ENCODE results near the gene KIF3B. TPM values are rescaled to one million over a fixed set of nuclear protein-coding genes. Genes with fewer than 3 reads are reported as not detected.

The KIF3B gene
- total RNA-seq, 1 donor from 2014 or later = 37.0 TPM

GRCh38 chr20:32292548-32292947 is 15.1 kb downstream of the KIF3B start:
- H3K4me3 ChIP-seq (ENCODE audit: low read depth, low read length) = no peak overlapping the region
- no peaks in the 10 kb centered on the region for H3K27me3 ChIP-seq (ENCODE audit: control insufficient read depth, insufficient read depth, low read length)
- H3K36me3 ChIP-seq (ENCODE audit: control insufficient read depth, insufficient read depth, low read length) = no peaks in the 10 kb centered on the region
- TF ChIP-seq CTCF (IDR thresholded peaks at IDR 0.05; ENCODE audit: insufficient read depth, low read length, poor library complexity, severe bottlenecking) = no peak
- no peak for DNase-seq (ENCODE audit: low read depth)

GRCh38 chr20:32294071-32294470 is 16.6 kb downstream of the KIF3B start:
- no peak for DNase-seq (ENCODE audit: low read depth)
- H3K36me3 ChIP-seq (ENCODE audit: control insufficient read depth, insufficient read depth, low read length) = no peaks in the 10 kb centered on the region
- H3K27me3 ChIP-seq (ENCODE audit: control insufficient read depth, insufficient read depth, low read length) = no peaks in the 10 kb centered on the region
- TF ChIP-seq CTCF (IDR thresholded peaks at IDR 0.05; ENCODE audit: insufficient read depth, low read length, poor library complexity, severe bottlenecking) = no peak
- no peak overlapping the region for H3K4me3 ChIP-seq (ENCODE audit: low read depth, low read length)

GRCh38 chr20:32296412-32296811 is 19.0 kb downstream of the KIF3B start:
- Histone ChIP-seq H3K27me3 (ENCODE audit: control insufficient read depth, insufficient read depth, low read length) (no peaks in the 10 kb centered on the region), H3K4me3 (ENCODE audit: low read depth, low read length) (no peak overlapping the region)
- no peak for TF ChIP-seq CTCF (IDR thresholded peaks at IDR 0.05; ENCODE audit: insufficient read depth, low read length, poor library complexity, severe bottlenecking)

GRCh38 chr20:32296819-32297420 is 19.5 kb downstream of the KIF3B start:
- DNase-seq (ENCODE audit: low read depth) = no peak
- no peak for TF ChIP-seq CTCF (IDR thresholded peaks at IDR 0.05; ENCODE audit: insufficient read depth, low read length, poor library complexity, severe bottlenecking)
- no peaks in the 10 kb centered on the region for H3K36me3 ChIP-seq (ENCODE audit: control insufficient read depth, insufficient read depth, low read length)
- no peak overlapping the region for H3K4me3 ChIP-seq (ENCODE audit: low read depth, low read length)
- H3K27me3 ChIP-seq (ENCODE audit: control insufficient read depth, insufficient read depth, low read length) = no peaks in the 10 kb centered on the region

More at GRCh38 chr20:32296412-32296811, 19.0 kb downstream of the KIF3B start:
- H3K36me3 ChIP-seq (ENCODE audit: control insufficient read depth, insufficient read depth, low read length) = no peaks in the 10 kb centered on the region
- no peak for DNase-seq (ENCODE audit: low read depth)

GRCh38 chr20:32297439-32297838 is 20.0 kb downstream of the KIF3B start:
- no peaks in the 10 kb centered on the region for H3K36me3 ChIP-seq (ENCODE audit: control insufficient read depth, insufficient read depth, low read length)
- TF ChIP-seq CTCF (IDR thresholded peaks at IDR 0.05; ENCODE audit: insufficient read depth, low read length, poor library complexity, severe bottlenecking) = no peak
- no peak overlapping the region for H3K4me3 ChIP-seq (ENCODE audit: low read depth, low read length)
- H3K27me3 ChIP-seq (ENCODE audit: control insufficient read depth, insufficient read depth, low read length) = no peaks in the 10 kb centered on the region
- no peak for DNase-seq (ENCODE audit: low read depth)

- Histone ChIP-seq H3K27me3 (ENCODE audit: control insufficient read depth, insufficient read depth, low read length) (no peaks in the 10 kb centered on the region), H3K36me3 (ENCODE audit: control insufficient read depth, insufficient read depth, low read length) (no peaks in the 10 kb centered on the region), H3K4me3 (ENCODE audit: low read depth, low read length) (no peak overlapping the region)
- DNase-seq (ENCODE audit: low read depth) = no peak
- TF ChIP-seq CTCF (IDR thresholded peaks at IDR 0.05; ENCODE audit: insufficient read depth, low read length, poor library complexity, severe bottlenecking) = no peak
Observed at GRCh38 chr20:32300647-32301046, 23.2 kb downstream of the KIF3B start.

Data from kidney epithelial cell (primary cell).